OCI-LY1 (cell line): ENCODE data around the gene BACE1-AS.

Experiments used
- EZH2 ChIP-seq: fragments of 200-600 bp; sonication (generic), shearing (Covaris generic); IDR thresholded peaks from 2 replicates; pipeline ENCODE4 v1.8.0; 2017; ENCODE audit warnings: borderline replicate concordance, mixed run types, mild to moderate bottlenecking, antibody characterized with exemption, low read length, moderate library complexity, mixed read lengths
- TF ChIP-seq, protein P1 (sequence below): fragments of 200-600 bp; sonication (generic), shearing (Covaris generic); IDR thresholded peaks from 2 replicates; pipeline ENCODE4 v1.5.1; 2017; ENCODE audit warnings: mild to moderate bottlenecking, antibody characterized with exemption, low read length, moderate library complexity, mixed read lengths

DNA sequence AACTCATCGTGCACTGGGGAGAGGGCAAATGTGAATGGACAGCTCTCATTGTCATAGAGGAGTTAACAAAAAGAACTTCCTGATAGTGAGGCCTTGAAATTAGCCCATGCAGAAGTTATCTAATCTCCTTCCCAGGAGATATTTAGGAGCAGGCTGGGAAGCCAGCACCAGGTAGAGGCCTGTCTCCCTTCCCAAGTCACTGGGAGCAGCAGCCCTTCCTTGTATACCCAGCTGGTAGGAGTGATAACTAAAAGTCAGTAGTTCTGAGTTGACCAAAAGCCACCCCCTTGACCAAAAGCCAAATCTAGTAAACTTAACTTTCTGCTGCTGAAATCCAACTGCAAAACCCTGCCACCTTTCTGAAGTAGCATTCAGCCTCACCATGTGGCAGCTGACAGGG, 1.4 kb upstream of the BACE1-AS start:
- TF ChIP-seq, protein P1, sequence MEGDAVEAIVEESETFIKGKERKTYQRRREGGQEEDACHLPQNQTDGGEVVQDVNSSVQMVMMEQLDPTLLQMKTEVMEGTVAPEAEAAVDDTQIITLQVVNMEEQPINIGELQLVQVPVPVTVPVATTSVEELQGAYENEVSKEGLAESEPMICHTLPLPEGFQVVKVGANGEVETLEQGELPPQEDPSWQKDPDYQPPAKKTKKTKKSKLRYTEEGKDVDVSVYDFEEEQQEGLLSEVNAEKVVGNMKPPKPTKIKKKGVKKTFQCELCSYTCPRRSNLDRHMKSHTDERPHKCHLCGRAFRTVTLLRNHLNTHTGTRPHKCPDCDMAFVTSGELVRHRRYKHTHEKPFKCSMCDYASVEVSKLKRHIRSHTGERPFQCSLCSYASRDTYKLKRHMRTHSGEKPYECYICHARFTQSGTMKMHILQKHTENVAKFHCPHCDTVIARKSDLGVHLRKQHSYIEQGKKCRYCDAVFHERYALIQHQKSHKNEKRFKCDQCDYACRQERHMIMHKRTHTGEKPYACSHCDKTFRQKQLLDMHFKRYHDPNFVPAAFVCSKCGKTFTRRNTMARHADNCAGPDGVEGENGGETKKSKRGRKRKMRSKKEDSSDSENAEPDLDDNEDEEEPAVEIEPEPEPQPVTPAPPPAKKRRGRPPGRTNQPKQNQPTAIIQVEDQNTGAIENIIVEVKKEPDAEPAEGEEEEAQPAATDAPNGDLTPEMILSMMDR, result no peak
- TF ChIP-seq EZH2, result no peak
